Measurements from ENCODE around the gene NAV2.

DNA sequence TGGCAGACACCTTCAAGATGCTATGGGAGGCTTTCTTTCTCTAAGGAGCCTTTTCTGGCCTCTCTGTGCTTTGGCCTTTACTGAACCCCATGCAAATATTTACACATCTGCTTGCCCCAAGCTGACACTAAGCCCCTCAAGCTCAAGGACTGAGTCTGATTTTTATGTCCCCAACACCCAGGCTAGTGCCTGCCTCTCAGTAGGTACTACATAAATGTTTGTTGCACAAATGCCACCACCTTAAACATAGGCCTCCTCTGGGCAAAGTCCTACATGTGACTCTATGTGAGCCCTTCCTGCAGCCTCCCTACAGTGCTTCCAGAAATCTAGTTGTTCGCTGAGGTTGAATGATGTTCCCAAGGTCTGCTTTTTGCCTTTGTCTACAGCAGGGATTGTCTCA, 260.0 kb downstream of the NAV2 start:
- no peak for TF ChIP-seq POLR2AphosphoS5 (IDR thresholded peaks at IDR 0.05; ENCODE audit: borderline replicate concordance, low read depth, low read length)
- TF ChIP-seq EZH2 (IDR thresholded peaks at IDR 0.05): no peak

Measured in SK-N-MC (cell line).